SK-N-SH (cell line): ENCODE data around the gene YARS2. TPM values are rescaled to one million over a fixed set of nuclear protein-coding genes. Genes with fewer than 3 reads are reported as not detected.

ENCODE experiments used
- CTCF ChIA-PET: fragments of 300-600, 350-600 bp; formaldehyde crosslinking; extraction: SDS; loops from one replicate; lab custom pipeline; 2021; lab: Yijun Ruan, JAX
- POLR2A ChIA-PET: fragments of 350-600 bp; sonication (Branson Sonifier 250); formaldehyde crosslinking; extraction: SDS; loops from one replicate; lab custom pipeline; 2020; ENCODE audit warnings: antibody characterized with exemption, inconsistent platforms; lab: Yijun Ruan, JAX
- DNase-seq: peaks from one replicate; pipeline ENCODE4 v3.0.0; 2012
- H2AFZ ChIP-seq: fragments of 200-600 bp; sonication (generic); 2 replicates; pipeline ENCODE4 v1.8.1; 2016; ENCODE audit warnings: antibody characterized with exemption, mild to moderate bottlenecking, low read depth
- H3F3A ChIP-seq: fragments of 200-600 bp; sonication (generic); replicated peaks from 2 replicates; pipeline ENCODE3; 2016; ENCODE audit warnings: antibody characterized with exemption, mild to moderate bottlenecking; ENCODE audit not compliant: insufficient read depth
- H3K27ac ChIP-seq, 2 experiments: fragments of 200-500 bp in 1 of 2; fragments of 200-600 bp in 1 of 2; sonication (Bioruptor generic) in 1 of 2; sonication (generic), shearing (Covaris generic) in 1 of 2; 2 replicates each; pipeline versions ENCODE4 v1.5.1 to v1.6.1; 2014 to 2016; ENCODE audit warnings: low read depth in 2 of 2, inconsistent platforms in 1 of 2, low read length in 1 of 2, mild to moderate bottlenecking in 1 of 2, mixed read lengths in 1 of 2
- H3K27me3 ChIP-seq: fragments of 200-600 bp; sonication (generic), shearing (Covaris generic); 2 replicates; pipeline ENCODE4 v1.6.1; 2016; ENCODE audit warnings: mixed run types; ENCODE audit not compliant: insufficient read depth
- H3K36me3 ChIP-seq, 2 experiments: fragments of 200-500 bp in 1 of 2; fragments of 200-600 bp in 1 of 2; sonication (Bioruptor generic) in 1 of 2; sonication (generic) in 1 of 2; replicated peaks in 1 of 2; 2 replicates each; pipeline versions ENCODE3 to v1.5.1; 2014 to 2016; ENCODE audit warnings: low read length in 1 of 2, mild to moderate bottlenecking in 1 of 2; ENCODE audit not compliant: insufficient read depth in 2 of 2, control insufficient read depth in 1 of 2
- H3K4me1 ChIP-seq, 2 experiments: fragments of 200-500 bp in 1 of 2; fragments of 200-600 bp in 1 of 2; sonication (Bioruptor generic) in 1 of 2; sonication (generic), shearing (Covaris generic) in 1 of 2; 2 replicates each; pipeline versions ENCODE4 v1.5.1 to v1.6.1; 2014 to 2016; ENCODE audit warnings: low read depth in 1 of 2, low read length in 1 of 2, mixed run types in 1 of 2; ENCODE audit not compliant: insufficient read depth in 2 of 2, control insufficient read depth in 1 of 2
- H3K4me2 ChIP-seq: fragments of 200-600 bp; sonication (generic), shearing (Covaris generic); 2 replicates; pipeline ENCODE4 v1.6.1; 2017; ENCODE audit warnings: mixed run types
- H3K4me3 ChIP-seq, 2 experiments: fragments of 200-500 bp in 1 of 2; fragments of 200-600 bp in 1 of 2; sonication (Bioruptor generic) in 1 of 2; sonication (generic), shearing (Covaris generic) in 1 of 2; 2 replicates each; pipeline versions ENCODE4 v1.5.1 to v1.8.1; 2014 to 2016; ENCODE audit warnings: low read depth in 2 of 2, inconsistent platforms in 1 of 2, low read length in 1 of 2, mild to moderate bottlenecking in 1 of 2, mixed read lengths in 1 of 2, moderate library complexity in 1 of 2
- H3K79me2 ChIP-seq: fragments of 200-600 bp; sonication (generic); 2 replicates; pipeline ENCODE4 v1.8.1; 2017; ENCODE audit warnings: mild to moderate bottlenecking; ENCODE audit not compliant: insufficient read depth
- H3K9ac ChIP-seq: fragments of 200-600 bp; sonication (generic); 2 replicates; pipeline ENCODE4 v1.6.1; 2017; ENCODE audit warnings: mixed run types
- H3K9me2 ChIP-seq: fragments of 200-600 bp; sonication (generic); 2 replicates; pipeline ENCODE4 v1.6.1; 2017; ENCODE audit warnings: mixed run types
- H3K9me3 ChIP-seq: fragments of 200-600 bp; sonication (generic); 2 replicates; pipeline ENCODE4 v1.6.1; 2017; ENCODE audit warnings: mixed run types, mild to moderate bottlenecking, moderate library complexity
- H4K20me1 ChIP-seq: fragments of 200-600 bp; sonication (generic); 2 replicates; pipeline ENCODE4 v1.6.1; 2017; ENCODE audit warnings: mild to moderate bottlenecking, mixed run types; ENCODE audit not compliant: insufficient read depth
- CHD2 ChIP-seq: fragments of 150-350 bp; IDR thresholded peaks from 2 replicates; pipeline ENCODE4 v1.6.1; 2018; ENCODE audit warnings: low read length; ENCODE audit not compliant: partially characterized antibody
- EP300 ChIP-seq, 2 experiments: IDR thresholded peaks; 2 replicates each; pipeline versions ENCODE4 v1.4.0 to v1.6.1; 2012; ENCODE audit warnings: borderline replicate concordance in 1 of 2, low read depth in 1 of 2, low read length in 1 of 2
- EZH2phosphoT487 ChIP-seq: fragments of 200-600 bp; sonication (generic); IDR thresholded peaks from 2 replicates; pipeline ENCODE4 v1.6.1; 2017; ENCODE audit warnings: low read depth, mixed run types, mild to moderate bottlenecking, antibody characterized with exemption, moderate library complexity, borderline replicate concordance
- FOSL2 ChIP-seq: IDR thresholded peaks from 2 replicates; pipeline ENCODE4 v1.4.0; 2012; ENCODE audit warnings: low read depth, mild to moderate bottlenecking, moderate library complexity, borderline replicate concordance
- FOXJ3 ChIP-seq: sonication (generic); formaldehyde crosslinking; IDR thresholded peaks from 2 replicates; pipeline ENCODE4 v1.5.1; 2020; ENCODE audit warnings: mild to moderate bottlenecking, missing genetic modification reagents
- FOXM1 ChIP-seq: IDR thresholded peaks from 2 replicates; pipeline ENCODE4 v1.4.0; 2012; ENCODE audit warnings: low read depth, mild to moderate bottlenecking
- GABPA ChIP-seq: IDR thresholded peaks from 2 replicates; pipeline ENCODE4 v1.4.0; 2012; ENCODE audit warnings: low read depth, mild to moderate bottlenecking
- GATA2 ChIP-seq: sonication (generic); formaldehyde crosslinking; IDR thresholded peaks from 2 replicates; pipeline ENCODE4 v1.5.0; 2020; ENCODE audit warnings: mild to moderate bottlenecking, missing genetic modification reagents
- JUND ChIP-seq: IDR thresholded peaks from 2 replicates; pipeline ENCODE4 v1.4.0; 2012
- MEF2A ChIP-seq: IDR thresholded peaks from 2 replicates; pipeline ENCODE4 v1.4.0; 2012; ENCODE audit warnings: low read depth, borderline replicate concordance
- NFIC ChIP-seq: IDR thresholded peaks from 2 replicates; pipeline ENCODE4 v1.4.0; 2012; ENCODE audit warnings: borderline replicate concordance
- NRF1 ChIP-seq: IDR thresholded peaks from 2 replicates; pipeline ENCODE4 v1.6.1; 2012; ENCODE audit warnings: low read depth, mild to moderate bottlenecking, low read length
- POLR2AphosphoS5 ChIP-seq: IDR thresholded peaks from 2 replicates; pipeline ENCODE4 v1.6.1; 2012; ENCODE audit warnings: low read depth, low read length
- RAD21 ChIP-seq: IDR thresholded peaks from 2 replicates; pipeline ENCODE4 v1.6.1; 2012; ENCODE audit warnings: mild to moderate bottlenecking, low read length
- RFX5 ChIP-seq: IDR thresholded peaks from 2 replicates; pipeline ENCODE4 v1.6.1; 2012; ENCODE audit warnings: mild to moderate bottlenecking, improper control_type of control experiment, low read length
- SIN3A ChIP-seq: IDR thresholded peaks from 2 replicates; pipeline ENCODE4 v1.6.1; 2012; ENCODE audit warnings: low read depth, mild to moderate bottlenecking, low read length, moderate library complexity, borderline replicate concordance
- SMC3 ChIP-seq: IDR thresholded peaks from 2 replicates; pipeline ENCODE4 v1.6.1; 2012; ENCODE audit warnings: low read depth, low read length, improper control_type of control experiment
- TCF12 ChIP-seq: IDR thresholded peaks from 2 replicates; pipeline ENCODE4 v1.4.0; 2012
- TEAD4 ChIP-seq: IDR thresholded peaks from 2 replicates; pipeline ENCODE4 v1.4.0; 2012; ENCODE audit warnings: mild to moderate bottlenecking, borderline replicate concordance; ENCODE audit not compliant: insufficient read depth
- WGBS: methylation state at CpG from one replicate; pipeline ENCODE4 v1.1.6; 2017; ENCODE audit warnings: low lambda C conversion rate; 5-methylcytosine and 5-hydroxymethylcytosine counted together
- polyA plus RNA-seq, 3 experiments: library from polyadenylated mRNA; depleted of rRNA; stranded (reverse); fragments of >200 nt; gene quantifications; 2 replicates each; pipeline ENCODE4 v1.2.3, GENCODE V29; 2012
- TF ChIP-seq, protein P1 (sequence below): IDR thresholded peaks from 2 replicates; pipeline ENCODE4 v1.4.0; 2012; ENCODE audit warnings: low read depth
- TF ChIP-seq, protein P2 (sequence below): IDR thresholded peaks from 2 replicates; pipeline ENCODE4; 2012
- TF ChIP-seq, protein P3 (sequence below): IDR thresholded peaks from 2 replicates; pipeline ENCODE4 v1.4.0; 2012; ENCODE audit warnings: low read depth, borderline replicate concordance

YARS2 gene
- polyA plus RNA-seq, 1 of the 3 experiments (the other 2 are of a cell fraction) = 14.3 TPM

DNA sequence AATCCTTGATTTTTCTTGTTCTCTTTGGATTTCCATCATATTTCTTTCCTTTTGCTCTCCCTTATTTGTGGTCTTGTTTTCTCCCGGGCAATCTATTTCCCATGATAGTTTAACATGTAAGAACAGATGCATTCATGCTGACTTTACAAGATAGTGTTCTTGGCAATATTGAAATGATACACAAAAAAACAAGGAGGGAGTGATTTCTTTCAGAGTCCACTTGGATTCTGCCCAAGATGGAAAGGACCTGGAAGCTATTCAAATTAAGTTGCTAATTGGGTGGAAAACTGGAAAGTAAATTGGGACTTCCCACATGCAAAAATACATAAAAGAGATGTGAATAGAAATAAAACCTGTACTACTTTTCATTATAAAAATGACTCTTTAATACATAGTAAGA, 14.4 kb upstream of the YARS2 start:
- Histone ChIP-seq H4K20me1 (no peaks in the 10 kb centered on the region), H3K4me2 (no peak overlapping the region), H3K9me3 (no peaks in the 10 kb centered on the region), H3F3A (no peaks in the 10 kb centered on the region), H3K27ac (no peak overlapping the region), H3K4me1 (no peaks in the 10 kb centered on the region), H3K27me3 (no peaks in the 10 kb centered on the region), H3K9ac (no peak overlapping the region), H3K36me3 (no peaks in the 10 kb centered on the region), H3K79me2 (no peaks in the 10 kb centered on the region)
- DNase-seq = no peak
- POLR2A ChIA-PET = no interaction called here
- CTCF ChIA-PET = interaction anchor here (1.5 to 3.5 kb wide), 2 partner anchors 8 to 14 kb away, joined by 3 to 22 read pairs; partner anchors contain the start of gene YARS2
- TF ChIP-seq NFIC (no peak), FOSL2 (no peak), NRF1 (no peak), FOXJ3 (CRISPR knock-in tag) (no peak), GATA2 (CRISPR knock-in tag) (no peak), CHD2 (no peak), FOXM1 (no peak), SIN3A (no peak), POLR2AphosphoS5 (no peak), RAD21 (no peak), TEAD4 (no peak), TCF12 (no peak)
- TF ChIP-seq, protein P1, sequence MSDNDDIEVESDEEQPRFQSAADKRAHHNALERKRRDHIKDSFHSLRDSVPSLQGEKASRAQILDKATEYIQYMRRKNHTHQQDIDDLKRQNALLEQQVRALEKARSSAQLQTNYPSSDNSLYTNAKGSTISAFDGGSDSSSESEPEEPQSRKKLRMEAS = no peak
- TF ChIP-seq, protein P2, sequence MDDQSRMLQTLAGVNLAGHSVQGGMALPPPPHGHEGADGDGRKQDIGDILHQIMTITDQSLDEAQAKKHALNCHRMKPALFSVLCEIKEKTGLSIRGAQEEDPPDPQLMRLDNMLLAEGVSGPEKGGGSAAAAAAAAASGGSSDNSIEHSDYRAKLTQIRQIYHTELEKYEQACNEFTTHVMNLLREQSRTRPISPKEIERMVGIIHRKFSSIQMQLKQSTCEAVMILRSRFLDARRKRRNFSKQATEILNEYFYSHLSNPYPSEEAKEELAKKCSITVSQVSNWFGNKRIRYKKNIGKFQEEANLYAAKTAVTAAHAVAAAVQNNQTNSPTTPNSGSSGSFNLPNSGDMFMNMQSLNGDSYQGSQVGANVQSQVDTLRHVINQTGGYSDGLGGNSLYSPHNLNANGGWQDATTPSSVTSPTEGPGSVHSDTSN = no peak
- TF ChIP-seq, all 33 proteins: peak for 0
- no peak overlapping the region for H3K4me3 ChIP-seq
- no peak overlapping the region for H2AFZ ChIP-seq
- 39% methylated on average over 1 of the region's 1 CpG for WGBS
- H3K9me2 ChIP-seq = no peaks in the 10 kb centered on the region

DNA sequence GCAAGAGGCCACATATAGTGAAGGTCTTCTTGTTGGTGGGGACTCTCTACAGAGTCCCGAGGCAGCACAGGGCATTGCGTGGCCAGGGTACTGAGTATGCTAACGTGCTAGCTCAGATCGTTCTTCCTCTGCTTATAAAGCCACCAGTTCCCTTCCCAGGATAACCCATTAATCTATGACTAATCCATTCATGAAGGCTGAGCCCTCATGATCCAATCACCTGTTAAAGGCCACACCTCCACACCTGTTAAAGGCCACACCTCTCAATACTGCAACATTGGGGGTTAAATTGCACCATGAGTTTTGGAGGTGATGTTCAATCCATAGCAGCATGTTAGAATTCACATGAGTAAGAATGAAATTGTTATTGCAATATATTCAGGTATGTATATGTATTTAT, 12.8 kb upstream of the YARS2 start:
- H2AFZ ChIP-seq = no peak overlapping the region
- no peaks in the 10 kb centered on the region for H4K20me1 ChIP-seq
- POLR2A ChIA-PET = no interaction called here
- no peak overlapping the region for H3K27ac ChIP-seq
- 44% methylated on average over 4 of the region's 4 CpGs for WGBS
- H3K36me3 ChIP-seq = no peaks in the 10 kb centered on the region
- no peaks in the 10 kb centered on the region for H3K9me2 ChIP-seq
- no peak overlapping the region for H3K4me3 ChIP-seq
- no peaks in the 10 kb centered on the region for H3K9me3 ChIP-seq
- no peak overlapping the region for H3K9ac ChIP-seq
- H3K27me3 ChIP-seq = no peaks in the 10 kb centered on the region
- H3K4me2 ChIP-seq = no peak overlapping the region
- DNase-seq = no peak
- CTCF ChIA-PET = no interaction called here
- no peaks in the 10 kb centered on the region for H3F3A ChIP-seq
- H3K4me1 ChIP-seq = no peaks in the 10 kb centered on the region
- no peaks in the 10 kb centered on the region for H3K79me2 ChIP-seq
- TF ChIP-seq SIN3A = no peak
- no peak for TF ChIP-seq RAD21
- no peak for TF ChIP-seq NFIC
- no peak for TF ChIP-seq GABPA
- TF ChIP-seq EZH2phosphoT487 = no peak
- TF ChIP-seq, protein P3, sequence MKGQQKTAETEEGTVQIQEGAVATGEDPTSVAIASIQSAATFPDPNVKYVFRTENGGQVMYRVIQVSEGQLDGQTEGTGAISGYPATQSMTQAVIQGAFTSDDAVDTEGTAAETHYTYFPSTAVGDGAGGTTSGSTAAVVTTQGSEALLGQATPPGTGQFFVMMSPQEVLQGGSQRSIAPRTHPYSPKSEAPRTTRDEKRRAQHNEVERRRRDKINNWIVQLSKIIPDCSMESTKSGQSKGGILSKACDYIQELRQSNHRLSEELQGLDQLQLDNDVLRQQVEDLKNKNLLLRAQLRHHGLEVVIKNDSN = no peak
- TF ChIP-seq, protein P2 = no peak
- TF ChIP-seq SMC3 = no peak
- no peak for TF ChIP-seq MEF2A
- no peak for TF ChIP-seq TCF12
- TF ChIP-seq EP300 (IDR thresholded peaks at IDR 0.05; ENCODE audit: borderline replicate concordance in 1 of 2, low read depth in 1 of 2, low read length in 1 of 2) = no peak
- TF ChIP-seq RFX5 = no peak
- TF ChIP-seq CHD2 = no peak
- TF ChIP-seq POLR2AphosphoS5 = no peak
- TF ChIP-seq TEAD4 = no peak
- TF ChIP-seq JUND = no peak
